GM18858 (cell line): ENCODE measurements around the gene AIG1.
"Not testable (repeated sequence)": the region's sequence is repeated elsewhere in the genome, so short reads cannot be mapped to it uniquely, and the experiment has no call there.

Experiments
- ATAC-seq: cut with Tn5 transposase; IDR thresholded peaks from one replicate; pipeline ENCODE4 v1.9.1; 2021; ENCODE audit not compliant: unreplicated experiment

The AIG1 gene

DNA sequence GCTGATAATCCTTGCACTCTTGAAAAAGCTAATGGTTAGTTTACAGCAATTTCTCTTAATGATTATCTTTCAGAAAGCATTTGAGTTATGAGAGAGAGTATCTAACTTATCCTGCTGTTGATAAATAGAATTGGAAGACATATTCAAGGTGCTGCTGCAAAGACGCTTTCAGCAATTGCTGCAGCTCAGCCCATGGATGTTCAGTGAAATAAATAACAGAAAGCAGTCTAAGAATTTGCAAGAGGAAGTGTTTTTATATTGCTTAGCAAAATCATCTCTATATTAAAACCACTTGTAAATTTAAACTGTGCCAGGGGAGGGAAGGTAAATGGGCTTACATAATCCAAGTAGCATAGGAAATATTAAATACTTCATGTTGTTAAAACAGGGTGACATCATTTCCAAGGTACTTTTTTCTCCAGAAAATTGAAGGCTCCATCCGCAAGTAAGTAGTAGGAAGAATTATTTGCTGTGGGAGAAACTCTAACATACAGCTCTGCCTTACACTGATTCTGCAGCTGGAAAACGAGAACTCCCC lies 201.3 kb downstream of the AIG1 start:
- no peak for ATAC-seq

DNA sequence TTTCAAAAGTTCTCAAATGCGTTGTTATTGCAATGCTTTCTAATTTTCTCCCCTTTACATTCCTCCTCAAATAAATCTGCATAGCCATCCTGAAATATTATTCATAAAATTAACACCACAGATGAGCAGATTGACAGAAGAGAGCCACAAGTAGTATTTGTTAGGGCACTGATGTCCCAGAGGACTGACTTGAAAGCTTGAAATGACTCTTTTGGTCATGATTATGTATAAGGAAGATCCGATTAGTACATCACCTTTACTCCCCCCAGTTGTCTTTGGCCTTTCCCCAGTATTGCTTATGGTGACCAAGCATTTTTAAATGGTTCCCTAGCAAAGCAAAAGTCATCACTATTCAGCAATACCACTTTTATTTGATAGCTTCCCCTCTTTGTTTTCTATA lies 202.2 kb downstream of the AIG1 start:
- peak; percentile 68 for ATAC-seq

DNA sequence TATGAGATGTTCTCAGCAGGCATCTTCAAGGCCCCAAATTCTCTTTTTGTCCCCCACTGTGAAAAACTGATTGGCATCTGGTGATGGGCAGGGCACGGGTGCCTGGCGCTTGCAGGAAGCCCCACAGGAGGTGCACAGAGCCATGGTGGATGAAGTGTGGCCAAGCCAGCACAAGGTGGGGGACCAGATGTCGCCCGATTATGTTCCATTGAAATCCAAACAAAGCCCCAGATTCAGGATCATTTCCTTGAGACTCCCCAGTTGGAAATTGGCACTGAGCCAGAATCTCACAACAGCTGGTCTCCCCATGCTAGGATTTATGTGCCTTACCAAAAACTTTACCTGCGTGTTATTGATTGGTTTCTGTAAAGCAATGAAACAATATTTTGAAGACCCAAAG lies 203.7 kb downstream of the AIG1 start:
- no peak for ATAC-seq

DNA sequence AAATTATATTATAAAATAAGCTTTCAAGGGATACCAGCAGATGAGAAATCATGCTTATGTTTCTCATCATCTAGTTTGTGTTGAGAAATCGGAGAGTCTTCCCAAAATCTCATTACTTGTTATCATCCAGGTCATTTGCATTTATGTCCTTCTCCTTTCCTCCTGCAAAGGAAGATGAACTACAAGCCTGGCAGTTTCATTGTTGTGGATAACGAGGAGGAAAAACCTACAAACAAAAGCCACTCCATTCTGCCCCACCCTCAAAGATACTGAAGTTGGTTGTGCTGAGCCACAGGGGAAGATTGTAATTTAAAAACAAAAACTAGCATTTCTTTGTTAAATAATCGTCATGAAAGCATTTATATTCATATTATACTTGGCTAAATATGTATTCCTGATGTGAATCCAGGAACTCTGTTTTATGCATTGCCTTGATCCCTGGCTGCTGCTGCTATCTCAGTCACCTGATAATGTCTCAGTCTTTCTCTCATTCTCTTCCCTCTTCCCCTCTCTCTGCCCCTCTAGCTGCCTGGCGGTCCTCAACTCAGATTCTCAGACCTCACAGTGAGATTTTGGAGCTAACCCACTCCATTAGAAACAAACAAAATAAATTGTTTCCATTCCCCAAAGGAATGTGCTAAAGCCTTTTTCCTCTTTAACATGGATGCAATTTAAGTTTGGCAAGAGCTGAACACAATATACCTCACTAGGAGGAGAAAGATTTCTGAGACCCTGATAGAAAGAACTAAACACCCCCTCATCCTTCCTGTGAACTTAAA lies 204.5 kb downstream of the AIG1 start:
- ATAC-seq: no peak

DNA sequence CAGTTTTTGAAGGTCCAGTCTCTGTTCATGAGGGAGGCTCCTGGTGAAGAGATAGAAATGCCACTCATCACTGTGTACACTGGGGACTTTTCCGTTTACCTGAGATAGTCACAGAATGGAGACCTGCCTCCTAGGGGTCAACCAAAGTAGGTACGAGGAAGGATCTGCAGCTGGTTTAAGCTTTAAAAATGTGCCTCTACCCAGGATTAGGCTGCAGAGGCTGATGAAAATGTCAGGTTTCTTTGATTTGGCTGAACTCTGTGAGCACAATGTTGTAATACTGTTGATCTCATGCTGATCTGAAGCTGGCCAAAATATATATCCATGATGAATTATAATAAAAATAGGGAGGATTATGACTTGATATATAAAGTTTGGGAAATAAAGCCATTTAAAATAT lies 207.1 kb downstream of the AIG1 start:
- ATAC-seq: no peak

DNA sequence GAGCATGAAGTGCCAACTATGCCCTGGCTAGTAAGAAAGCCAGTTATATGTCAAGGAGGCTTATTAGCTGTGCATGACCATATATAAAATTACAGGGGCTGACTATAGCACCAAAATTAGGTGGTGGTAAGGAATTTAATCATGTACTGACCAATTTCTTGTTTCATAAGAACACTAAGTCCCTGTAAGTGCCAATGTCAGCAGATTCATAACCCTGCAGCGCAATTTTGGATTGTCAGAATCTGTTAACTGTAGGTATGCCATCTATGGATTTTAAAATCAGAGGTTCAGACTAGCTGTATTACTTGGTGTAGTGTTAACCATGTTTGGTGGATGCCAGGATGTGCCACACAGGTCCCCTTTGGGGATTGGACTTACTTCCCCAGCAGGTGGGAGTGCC lies 207.8 kb downstream of the AIG1 start:
- ATAC-seq: no peak

DNA sequence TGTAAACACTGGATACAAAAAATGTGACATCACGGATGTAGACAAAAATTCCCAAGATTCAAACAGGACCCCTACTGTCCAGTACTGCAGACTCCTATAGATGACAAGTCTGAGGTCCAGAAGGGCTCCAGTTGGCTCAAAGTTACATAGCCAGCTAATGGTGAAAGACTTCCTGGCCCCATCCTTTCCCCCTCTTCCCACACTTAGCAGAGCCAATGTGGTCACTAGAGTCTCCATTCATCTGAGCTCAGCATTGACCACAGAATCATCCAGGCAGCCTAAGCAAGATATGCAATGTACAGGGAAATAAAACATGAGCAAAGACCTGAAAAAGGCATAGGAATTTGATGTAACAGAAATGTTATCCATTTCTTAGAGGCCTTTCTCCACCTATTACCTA lies 209.3 kb downstream of the AIG1 start:
- ATAC-seq: no peak

- no peak for ATAC-seq
Measured at GRCh38 chr6:143271024-143271423, 210.3 kb downstream of the AIG1 start.

DNA sequence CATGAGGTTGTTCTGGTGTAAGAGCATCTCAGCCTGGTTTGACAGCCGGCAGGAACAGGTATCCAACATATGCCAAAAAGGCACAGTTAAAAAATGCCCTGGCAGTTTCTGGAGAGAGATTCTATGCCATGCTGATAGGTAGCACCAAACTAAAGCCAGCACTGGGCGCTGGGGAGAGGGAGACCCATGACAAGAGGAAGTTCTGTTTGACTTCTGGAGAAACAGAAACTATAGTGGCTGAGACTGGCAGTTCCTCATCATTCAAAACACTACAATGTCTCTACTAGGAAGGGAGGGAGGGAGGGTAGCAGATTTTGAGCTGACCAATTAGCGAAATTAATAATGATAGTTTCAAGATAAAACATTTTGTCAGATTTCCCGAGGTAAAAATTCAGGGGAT lies 215.7 kb downstream of the AIG1 start:
- ATAC-seq: peak; percentile 98

DNA sequence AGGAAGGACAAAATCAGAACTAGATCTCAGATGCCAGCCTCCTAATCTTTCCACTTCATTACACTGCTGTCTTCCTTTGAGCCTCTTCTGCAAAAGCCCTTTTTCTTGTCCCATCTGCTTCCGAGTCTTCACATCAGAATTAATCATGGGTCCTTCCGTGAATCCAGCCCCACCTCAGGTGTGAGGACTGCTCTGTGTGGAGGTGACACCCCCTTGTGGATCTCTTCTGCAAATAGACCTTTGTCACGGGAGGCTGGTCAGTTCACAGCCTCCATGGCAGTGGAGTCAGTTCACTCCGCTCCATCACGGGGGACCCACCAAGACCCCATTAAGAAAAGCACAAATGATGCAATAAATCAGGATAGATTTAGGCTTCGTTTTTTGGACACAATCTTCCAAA lies 218.7 kb downstream of the AIG1 start:
- ATAC-seq: no peak

DNA sequence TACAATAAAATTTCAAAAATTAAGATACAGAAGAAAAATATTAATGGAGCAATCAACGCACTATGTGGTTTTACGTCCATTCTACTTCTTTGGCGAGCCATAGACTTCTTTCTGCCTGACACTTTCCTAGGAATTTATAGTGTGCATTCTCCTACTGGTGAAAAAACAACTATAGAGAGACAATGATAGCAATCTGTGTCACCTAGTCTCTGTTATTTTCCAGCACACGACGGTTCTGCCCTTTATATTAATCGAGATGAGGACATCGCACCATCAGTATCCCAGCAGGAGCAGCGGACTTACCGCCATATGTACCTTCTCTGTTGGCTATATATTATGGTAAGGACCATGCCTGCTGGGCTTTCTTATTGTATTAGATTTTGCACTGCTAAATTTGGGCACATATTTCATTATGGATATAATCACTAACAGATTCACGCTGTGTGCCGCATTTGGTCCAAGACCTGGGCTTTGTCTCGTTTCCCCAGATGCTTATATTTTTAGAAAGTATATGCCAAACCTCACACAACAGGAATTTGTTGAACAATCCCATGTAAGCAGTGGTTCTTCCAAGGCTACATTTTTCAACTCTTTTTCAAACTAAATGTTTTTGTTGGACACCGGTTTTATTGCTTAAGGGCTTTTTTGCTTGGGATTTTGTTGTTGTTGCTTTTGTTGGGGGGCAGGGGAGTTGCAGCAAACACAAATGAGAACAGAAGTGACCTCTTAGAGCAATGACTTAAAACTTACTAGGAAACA lies 223.4 kb downstream of the AIG1 start:
- ATAC-seq: no peak

DNA sequence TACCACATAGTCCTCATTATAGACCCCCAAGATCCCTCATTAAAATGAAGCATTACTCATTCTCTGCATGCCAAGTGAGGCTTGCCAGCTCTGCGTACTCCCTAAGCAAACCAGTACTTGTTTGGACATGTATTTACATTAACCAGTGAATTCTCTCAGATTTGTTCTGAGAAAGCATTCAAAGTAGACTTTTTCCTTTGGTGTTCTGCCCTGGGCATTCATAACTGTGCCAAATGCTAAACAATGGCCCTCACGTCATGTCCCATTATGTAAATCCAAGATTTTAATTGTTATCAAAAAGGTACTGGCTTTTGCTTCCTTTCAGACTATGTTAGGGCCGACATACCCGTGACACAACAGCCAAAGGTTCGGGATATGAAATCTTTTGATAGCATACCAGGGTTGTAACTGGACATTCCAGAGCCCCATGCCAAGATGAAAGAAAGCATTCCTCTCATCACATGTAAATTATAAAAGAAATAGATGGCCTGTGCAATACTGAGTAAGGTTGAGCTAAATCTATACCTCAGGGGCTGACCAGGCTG lies 225.6 kb downstream of the AIG1 start:
- ATAC-seq: no peak

DNA sequence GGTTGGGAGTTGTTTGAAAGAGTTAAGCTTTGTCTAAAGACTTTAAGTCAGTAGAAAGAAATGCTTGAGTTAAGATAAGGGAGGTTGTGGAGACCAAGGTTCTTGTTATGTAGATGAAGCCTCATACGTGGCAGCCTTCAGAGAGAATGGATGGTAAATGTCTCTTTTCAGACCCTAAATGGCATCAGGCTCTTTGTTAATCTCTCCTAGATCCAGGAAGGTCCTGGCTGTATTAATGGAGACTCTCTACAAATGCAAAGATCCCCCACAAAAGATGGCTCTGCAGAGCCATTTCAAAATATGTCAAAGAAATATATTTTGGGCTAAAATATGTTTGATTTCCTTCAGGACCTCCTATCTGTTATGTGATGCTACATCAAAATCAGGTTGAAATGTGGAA lies 228.2 kb downstream of the AIG1 start:
- ATAC-seq: no peak

DNA sequence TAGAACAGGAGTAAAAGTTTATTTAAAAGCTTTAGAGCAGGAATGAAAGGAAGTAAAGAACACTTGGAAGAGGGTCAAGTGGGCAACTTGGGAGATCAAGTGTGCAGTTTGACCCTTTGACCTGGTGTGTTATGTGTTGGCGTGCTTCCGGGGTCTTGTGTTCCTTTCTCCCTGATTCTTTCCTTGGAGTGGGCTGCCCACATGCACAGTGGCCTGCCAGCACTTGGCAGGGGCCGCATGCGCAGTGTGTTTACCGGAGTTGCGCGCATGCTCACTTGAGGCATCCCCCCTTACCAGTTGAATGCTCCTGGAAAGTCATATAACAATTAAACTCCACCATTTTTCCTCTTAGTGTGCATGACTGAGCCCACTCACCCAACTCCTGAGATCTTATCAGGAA lies 229.5 kb downstream of the AIG1 start:
- no peak for ATAC-seq

GRCh38 chr6:143293523-143293922 lies 232.8 kb downstream of the AIG1 start:
- no peak for ATAC-seq

GRCh38 chr6:143294265-143294860 lies 233.7 kb downstream of the AIG1 start:
- no peak for ATAC-seq

GRCh38 chr6:143295932-143296331 lies 235.2 kb downstream of the AIG1 start:
- no peak for ATAC-seq

DNA sequence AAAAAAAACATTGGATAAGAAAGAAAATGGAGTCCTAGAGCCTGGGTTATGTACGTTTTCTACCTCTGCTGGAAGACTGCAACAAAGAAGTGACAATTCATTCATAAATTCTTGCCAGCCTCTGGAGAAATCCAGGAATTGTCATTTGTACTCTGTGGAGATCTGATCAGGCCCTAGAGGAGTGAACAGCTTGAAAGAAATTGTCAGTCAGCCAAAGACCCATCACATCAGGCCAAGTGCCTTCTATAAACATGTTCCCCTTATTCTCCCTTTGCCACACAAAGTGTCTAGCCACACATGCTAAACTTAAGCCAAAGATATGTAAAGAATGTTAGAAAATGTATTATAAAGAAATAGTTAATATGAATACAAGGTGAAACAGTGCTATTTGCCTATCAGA lies 237.4 kb downstream of the AIG1 start:
- ATAC-seq: no peak

DNA sequence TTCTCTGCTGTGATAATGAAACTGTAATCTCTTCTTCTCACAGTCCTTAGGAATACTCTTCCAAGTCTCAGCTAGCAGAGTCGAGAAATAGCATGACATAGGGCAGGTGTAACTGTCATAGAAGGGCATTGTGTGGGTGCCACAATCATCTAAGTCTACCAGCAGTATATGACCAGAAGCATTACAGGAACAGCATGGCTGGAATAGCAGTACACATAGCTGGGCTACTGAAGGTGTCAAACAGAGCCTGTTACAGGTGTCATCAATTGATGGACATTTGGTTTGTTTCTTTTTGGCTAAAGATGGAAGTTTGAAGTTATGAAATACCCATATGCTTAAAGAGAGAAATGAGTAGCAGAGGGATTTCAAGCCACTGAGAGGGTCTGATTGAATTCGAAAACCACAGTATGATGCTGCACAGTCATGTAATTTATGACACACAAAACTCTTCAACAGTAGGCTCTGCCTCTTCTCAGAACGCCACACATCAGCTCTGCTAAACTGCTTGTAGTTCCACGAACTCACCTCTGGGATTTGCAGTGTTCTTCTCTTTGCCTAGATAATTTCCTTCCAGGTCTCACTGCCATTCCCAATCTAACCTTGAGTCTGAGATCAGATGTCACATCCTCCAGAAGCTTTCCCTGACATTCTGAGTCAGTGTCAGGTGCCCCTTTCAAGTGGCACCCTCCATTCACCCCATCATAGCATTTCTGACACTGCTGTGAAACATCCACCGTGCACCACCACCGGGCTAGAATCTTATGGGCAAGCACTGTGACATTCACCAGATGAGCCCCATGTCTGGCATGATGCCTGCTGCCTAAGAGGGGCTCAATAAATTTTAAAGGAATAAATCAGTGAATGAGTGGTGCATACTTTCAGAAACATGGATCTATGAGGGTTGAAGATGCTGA lies 238.8 kb downstream of the AIG1 start:
- peak; percentile 89 for ATAC-seq

- ATAC-seq: no peak
Measured at GRCh38 chr6:143301188-143301587, 240.5 kb downstream of the AIG1 start.

GRCh38 chr6:143307760-143308159 lies 247.1 kb downstream of the AIG1 start:
- not testable (repeated sequence) for ATAC-seq
